Activated T-cell treated with anti-CD3 and anti-CD28 coated beads for 1 hour (primary cell): ENCODE results near the gene CDKN2D.
"Not testable (repeated sequence)": the region's sequence is repeated elsewhere in the genome, so short reads cannot be mapped to it uniquely, and the experiment has no call there.

ENCODE experiments used
- DNase-seq: peaks from one replicate; pipeline ENCODE4 v3.0.0-alpha.2; 2020; ENCODE audit warnings: low read depth

Gene CDKN2D

GRCh38 chr19:10551698-10552301 is 17.0 kb downstream of the CDKN2D start:
- DNase-seq: no peak

GRCh38 chr19:10551006-10551405 is 17.8 kb downstream of the CDKN2D start:
- DNase-seq: not testable (repeated sequence)

GRCh38 chr19:10550336-10550735 is 18.4 kb downstream of the CDKN2D start:
- no peak for DNase-seq

DNA sequence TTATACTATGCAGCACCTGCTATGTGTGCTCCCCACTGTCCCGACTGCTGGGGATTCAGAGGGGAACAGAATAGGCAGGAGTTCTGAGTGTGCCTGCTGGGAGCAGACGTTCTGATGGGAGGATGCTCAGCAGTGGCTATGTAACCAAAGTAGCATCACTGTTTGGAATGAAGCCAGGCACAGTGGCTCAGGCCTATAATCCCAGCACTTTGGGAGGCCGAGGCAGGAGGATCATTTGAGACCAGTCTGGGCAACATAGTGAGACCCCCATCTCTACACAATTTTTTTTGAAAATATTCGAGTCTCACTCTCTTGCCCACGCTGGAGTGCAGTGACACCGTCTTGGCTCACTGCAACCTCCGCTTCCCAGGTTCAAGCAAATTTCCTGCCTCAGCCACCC is 19.0 kb downstream of the CDKN2D start:
- DNase-seq: no peak

DNA sequence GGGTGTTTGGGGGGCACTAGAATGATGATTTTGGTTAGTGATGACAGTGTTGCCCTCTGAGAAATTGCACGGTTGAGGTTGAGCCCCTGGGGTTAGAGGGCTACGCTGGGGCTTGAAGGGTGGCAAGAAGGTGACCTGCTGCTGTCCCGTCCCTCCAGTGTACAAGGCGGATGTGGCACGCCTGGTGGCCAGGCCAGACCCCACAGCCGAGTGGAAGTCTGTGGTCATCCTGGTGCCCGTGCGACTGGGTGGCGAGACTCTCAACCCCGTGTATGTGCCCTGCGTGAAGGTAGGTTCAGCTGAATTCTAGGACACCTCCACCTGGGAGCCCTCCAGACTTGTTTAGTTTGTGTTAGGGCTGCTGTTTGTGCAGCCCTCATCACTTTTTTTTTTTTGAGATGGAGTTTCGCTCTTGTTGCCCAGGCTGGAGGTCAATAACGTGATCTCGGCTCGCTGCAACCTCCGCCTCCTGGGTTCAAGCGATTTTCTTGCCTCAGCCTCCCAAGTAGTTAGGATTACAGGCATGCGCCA is 20.0 kb downstream of the CDKN2D start:
- no peak for DNase-seq

- DNase-seq: no peak
These were observed 22.0 kb downstream of the CDKN2D start for GRCh38 chr19:10546817-10547216.

- no peak for DNase-seq
These were observed 24.0 kb downstream of the CDKN2D start for GRCh38 chr19:10544753-10545251.

- no peak for DNase-seq
These were observed 24.5 kb downstream of the CDKN2D start for GRCh38 chr19:10544242-10544752.

- DNase-seq: peak; percentile 74
These were observed 25.1 kb downstream of the CDKN2D start, which contains the start of gene ATG4D for GRCh38 chr19:10543420-10544241. Gene ATG4D, plus strand, starts transcription at chr19:10543904. Its CDS starts 187 bp downstream, at chr19:10544091.

GRCh38 chr19:10543059-10543419 is 25.7 kb downstream of the CDKN2D start:
- no peak for DNase-seq

GRCh38 chr19:10539016-10539415 is 29.8 kb downstream of the CDKN2D start:
- not testable (repeated sequence) for DNase-seq

DNA sequence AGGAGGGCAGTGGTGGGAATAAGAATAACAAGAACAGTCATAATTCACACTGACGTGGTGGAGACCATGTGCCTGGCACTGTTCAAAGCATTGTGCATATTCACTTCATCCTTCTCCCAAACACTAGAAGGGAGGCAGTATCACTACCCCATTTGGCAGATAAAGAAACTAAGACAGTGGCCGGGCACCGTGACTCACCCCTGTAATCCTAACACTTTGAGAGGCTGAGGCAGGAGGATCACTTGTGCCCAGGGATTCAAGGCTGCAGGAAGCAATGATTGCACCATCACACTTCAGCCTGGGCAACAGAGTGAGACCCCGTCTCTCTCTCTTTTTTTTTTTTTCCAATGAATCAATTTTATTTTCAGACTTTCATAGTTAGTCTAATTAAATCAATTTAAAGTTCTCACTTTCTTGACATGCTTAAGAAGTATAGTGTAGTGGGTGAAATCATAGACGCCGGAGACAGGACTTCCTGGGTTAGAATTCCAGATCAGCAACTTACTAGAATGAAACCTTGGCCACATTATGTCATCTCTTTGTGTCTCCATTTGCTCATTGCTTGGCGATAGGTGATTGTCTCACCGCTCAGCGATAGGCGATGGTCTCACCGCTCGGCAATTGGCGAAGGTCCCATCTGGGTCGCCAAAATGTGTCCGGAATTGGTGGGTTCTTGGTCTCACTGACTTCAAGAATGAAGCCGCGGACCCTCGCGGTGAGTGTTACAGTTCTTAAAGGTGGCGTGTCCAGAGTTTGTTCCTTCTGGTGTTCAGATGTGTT is 30.4 kb downstream of the CDKN2D start:
- DNase-seq: no peak

DNA sequence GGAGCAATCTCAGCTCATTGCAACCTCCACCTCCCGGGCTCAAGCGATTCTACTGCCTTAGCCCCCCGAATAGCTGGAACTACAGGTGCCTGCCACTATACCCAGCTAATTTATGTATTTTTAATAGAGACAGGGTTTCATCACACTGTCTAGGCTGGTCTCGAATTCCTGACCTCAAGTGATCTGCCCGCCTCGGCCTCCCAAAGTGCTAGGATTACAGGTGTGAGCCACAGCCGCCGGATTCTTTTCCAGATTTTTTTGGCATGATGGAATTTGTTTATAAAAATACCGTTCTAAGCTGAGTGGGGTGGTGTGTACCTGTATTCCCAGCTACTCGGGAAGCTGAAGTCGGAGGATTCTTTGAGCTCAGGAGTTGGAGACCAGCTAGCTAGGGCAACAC is 31.1 kb downstream of the CDKN2D start:
- no peak for DNase-seq

- DNase-seq: no peak
These were observed 33.2 kb downstream of the CDKN2D start for GRCh38 chr19:10535613-10536012.

DNA sequence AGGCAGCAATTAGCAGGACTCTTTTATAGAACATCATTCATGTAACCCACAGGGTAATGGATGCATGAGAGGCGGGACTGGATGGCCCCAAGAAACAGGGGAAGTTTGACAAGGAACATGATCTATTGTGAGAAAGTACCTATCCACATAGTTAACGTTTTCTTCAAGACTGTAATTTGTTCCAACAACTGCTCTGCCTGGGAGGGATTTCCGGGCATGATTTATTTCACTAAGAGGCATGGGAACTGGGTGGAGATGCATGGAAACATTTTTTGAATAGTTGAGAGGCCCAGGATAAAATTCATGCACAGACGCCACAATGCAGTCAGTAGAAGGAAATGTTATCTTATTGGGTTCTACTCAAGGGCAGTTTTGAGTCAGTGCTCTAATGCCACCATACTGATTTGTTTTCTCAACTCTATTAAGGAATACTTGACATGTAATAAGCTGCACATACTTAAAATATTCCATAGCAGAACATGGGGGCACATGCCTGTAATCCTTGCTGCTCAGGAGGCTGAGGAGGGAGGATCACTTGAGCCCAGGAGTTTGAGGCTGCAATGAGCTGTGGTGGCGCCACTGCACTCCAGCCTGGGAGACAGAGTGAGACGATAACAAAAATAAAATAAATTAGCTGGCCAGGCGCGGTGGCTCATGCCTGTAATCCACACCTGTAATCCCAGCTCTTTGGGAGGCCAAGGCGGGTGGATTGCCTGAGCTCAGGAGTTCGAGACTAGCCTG is 35.0 kb downstream of the CDKN2D start:
- no peak for DNase-seq

DNA sequence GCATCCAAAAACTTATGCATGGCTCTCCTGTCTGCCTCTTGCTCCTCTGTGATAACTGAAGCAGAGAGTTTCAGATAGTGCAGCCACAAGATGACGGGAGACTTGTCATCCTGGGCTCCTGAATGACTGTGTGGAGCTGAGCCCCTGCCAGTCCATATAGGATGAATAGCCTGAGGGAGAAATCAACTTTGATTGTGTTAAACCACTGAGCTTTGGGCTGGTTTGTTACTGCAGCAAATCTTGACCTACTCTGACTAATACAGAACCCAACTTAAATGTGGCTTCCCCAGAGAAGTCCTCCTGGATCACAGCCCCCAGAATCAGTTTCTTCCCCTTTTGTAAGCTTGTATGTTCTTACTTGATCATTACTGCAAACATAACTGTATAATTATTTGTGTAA is 36.3 kb downstream of the CDKN2D start:
- DNase-seq: no peak

DNA sequence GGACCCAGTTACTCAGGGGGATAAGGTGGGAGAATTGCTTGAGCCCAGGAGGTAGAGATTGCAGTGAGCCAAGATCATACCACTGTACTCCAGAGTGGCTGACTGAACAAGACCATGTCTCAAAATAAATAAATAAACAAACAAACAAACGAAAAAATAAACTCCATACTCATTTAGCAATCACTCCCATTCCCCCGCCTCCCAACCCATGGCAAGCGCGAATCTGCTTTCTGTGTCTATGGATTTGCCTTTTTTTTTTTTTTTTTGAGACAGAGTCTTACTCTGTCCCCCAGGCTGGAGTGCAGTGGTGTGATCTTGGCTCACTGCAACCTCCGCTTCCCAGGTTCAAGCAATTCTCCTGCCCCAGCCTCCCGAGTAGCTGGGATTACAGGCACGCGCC is 41.9 kb downstream of the CDKN2D start:
- not testable (repeated sequence) for DNase-seq

DNA sequence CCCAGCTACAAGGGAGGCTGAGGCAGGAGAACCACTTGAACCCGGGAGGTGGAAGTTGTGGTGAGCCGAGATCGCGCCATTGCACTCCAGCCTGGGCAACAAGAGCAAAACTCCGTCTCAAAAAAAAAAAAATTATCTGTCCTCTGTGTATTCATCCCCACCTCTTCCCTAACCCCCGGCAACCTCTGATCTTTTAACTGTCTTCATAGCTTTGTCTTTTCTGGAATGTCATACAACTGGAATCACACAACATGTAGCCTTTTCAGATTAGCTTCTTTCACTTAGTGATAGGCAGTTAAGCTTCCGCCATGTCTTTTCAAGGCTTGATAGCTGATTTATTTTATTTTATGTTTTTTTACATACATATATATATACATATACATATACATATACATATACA is 43.1 kb downstream of the CDKN2D start:
- no peak for DNase-seq

- DNase-seq: no peak
These were observed 45.6 kb downstream of the CDKN2D start for GRCh38 chr19:10523135-10523636.

- no peak for DNase-seq
These were observed 47.2 kb downstream of the CDKN2D start for GRCh38 chr19:10521461-10522171.
